Kasumi-1 (cell line): ENCODE results near the gene PRKN.

Source experiments
- DNase-seq, 2 experiments: peaks; one replicate each; lab custom pipeline; 2025; lab: John Stamatoyannopoulos, UW

Gene PRKN

DNA sequence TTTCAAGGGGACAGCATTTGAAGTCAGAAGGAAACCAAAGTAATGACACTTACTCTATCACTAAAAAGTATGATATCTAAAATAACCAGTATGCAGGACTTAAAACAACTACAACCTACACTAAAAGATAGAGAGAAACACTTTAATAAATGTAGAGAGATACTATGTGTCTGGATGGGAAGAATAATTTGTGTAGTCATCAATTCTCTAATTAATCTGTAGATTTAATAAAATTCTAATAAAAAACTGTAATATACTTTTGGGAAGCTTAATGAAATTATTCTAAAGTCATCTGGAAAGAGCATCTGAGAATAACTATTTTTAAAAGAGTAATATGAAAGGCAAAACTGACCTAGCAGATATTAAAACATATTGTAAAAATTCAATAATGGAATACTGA lies 52.1 kb downstream of the PRKN start:
- no peak for DNase-seq

DNA sequence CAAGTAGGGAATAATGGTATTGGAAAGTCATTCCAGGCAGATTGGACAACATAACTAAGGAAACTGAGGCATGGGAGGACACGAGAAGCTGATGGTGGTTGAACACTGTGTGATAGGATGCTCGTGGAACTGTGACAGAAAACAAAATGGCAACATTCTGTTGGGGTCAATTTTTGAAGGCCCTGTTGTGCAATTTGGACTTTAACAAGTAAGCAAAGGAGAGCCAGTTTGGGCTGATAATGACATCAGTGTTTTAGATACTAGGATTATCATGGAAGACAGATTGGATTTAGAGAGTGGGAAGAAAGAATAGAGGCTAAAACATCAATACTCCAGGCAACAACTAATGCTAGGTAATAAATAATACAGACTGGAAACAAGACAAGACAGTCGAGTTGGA lies 53.1 kb downstream of the PRKN start:
- DNase-seq, result no peak

DNA sequence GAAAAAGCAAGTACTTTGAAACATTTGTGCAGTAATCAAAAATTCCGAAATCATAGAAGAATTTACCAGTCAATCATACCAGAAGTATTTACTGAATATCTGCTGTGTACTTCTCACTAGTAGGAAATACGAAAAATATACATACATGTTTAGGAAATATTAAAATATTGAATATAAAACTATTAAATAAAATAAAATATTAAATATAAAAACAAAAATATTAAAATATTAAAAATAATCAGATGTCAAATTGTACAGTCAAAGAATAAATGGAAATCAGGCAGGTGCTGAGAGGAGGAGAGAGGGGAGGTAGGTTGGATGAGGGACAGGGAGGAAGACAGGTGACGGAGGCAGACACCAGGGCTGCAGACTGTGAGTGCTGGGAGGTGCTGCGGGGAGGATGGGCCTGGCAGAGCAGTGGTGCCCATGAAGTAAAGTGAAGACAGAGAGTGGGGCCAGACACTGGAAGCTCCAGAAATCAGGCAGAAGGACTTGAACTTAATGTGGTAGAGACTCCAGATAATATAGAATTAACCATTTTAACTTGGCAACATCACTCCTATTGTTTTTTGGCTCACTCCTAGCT lies 55.9 kb downstream of the PRKN start:
- DNase-seq, result no peak

GRCh38 chr6:162670345-162670744 lies 57.2 kb downstream of the PRKN start:
- no peak for DNase-seq

DNA sequence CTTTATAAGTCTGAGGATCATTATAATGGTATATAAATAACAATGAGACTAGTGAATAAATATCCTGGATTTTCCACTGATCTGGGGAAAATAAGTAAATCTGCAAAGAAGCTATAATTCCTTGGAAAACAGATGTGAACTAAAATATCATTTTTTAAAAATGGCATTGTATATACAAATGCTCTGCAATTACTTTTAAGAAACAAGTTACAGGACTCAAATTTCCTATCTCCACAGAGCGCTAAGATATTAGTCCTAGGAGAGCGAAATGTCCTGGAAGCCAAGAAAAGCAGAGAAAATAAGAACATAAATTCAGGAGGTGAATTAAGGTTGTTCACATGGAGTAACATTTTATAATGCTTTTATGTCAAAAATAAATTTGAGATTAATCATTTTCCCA lies 61.3 kb downstream of the PRKN start:
- no peak for DNase-seq

- DNase-seq, result no peak
Observed at GRCh38 chr6:162653808-162654207, 73.8 kb downstream of the PRKN start.

- no peak for DNase-seq
Observed at GRCh38 chr6:162651505-162651904, 76.1 kb downstream of the PRKN start.

- DNase-seq, result no peak
Observed at GRCh38 chr6:162649271-162649670, 78.3 kb downstream of the PRKN start.

GRCh38 chr6:162644153-162644552 lies 83.4 kb downstream of the PRKN start:
- no peak for DNase-seq

- DNase-seq, result no peak
Observed at GRCh38 chr6:162640756-162641155, 86.8 kb downstream of the PRKN start.

DNA sequence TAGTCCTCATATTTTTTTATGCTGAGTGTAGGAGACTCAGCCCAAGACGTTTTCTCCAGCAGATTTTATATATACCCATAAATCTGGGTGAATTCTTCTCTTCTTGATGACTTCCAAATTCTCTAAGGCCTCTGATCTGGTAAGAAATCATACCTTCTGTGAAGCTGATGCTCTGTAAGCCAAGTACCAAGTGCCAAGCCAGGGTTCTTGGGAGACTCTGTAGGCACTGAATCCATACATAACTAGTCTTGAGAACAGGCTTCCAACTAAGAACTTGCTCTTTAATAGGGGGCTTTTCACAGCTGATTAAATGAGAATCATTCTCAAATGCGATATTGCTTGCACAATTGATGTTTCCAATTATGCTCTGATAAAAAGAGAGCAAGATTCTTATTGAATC lies 87.6 kb downstream of the PRKN start:
- DNase-seq, result no peak

DNA sequence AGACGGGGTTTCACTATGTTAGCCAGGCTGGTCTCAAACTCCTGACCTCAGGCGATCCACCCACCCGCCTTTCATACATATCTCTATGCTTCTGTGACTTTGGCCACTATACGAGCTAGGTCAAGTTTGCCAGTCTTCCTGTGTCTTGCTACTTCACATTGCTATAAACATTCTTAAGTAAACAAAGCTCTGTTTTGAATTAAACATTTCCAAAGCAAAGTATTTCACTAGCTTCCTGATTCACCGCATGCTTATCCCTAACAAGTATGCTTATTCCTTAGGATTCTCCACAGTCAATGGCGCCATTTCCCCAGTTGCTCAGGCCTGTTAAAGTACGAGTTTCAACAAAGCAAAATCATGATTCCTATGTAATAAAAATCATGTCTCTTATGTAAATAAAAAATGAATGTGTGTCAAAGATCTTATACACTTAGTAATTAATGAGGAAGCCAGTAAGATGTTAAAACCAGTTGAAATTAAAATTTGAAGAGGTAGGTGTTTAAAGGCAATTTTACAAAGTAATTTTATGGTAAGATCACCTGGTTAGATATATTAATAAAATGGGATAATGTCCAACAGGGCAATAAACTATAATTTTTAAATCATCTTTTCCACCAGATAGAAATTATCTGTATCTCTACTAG lies 88.5 kb downstream of the PRKN start:
- no peak for DNase-seq

DNA sequence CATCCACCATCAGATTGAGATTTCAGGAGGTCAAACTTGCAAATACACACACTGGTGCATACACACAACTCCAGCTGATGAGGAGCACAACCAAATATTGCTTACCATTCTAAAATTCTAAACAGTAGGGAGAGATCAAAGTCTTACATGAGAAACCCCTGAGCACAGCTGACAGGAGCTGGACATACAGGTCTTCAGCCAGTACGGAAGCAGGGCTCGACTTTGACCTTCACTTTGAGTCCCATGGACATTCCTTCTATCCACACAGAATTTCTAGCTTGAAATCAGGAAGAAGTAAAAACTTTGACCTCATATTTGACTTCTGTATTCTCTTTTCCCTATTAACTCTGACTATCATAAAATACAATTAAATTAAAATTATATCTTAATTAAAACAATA lies 90.2 kb downstream of the PRKN start:
- no peak for DNase-seq

DNA sequence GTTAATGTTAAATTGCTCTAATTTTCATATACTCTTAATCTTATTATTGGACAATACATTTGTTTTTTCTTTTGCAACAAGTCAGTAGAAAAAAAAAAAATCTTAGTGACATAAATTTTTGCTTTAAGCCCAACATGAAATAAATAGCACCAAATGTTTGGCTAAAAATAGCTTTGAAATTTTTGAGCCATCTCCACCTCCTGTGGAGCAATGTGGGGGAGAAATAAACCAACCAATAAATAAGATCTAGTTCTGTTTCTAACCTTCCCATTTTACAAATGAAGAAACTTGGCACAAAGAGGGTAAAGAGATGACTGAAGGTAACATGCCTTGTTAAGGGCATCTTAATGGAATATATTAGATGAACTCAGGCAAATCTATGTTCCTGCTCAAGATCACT lies 91.4 kb downstream of the PRKN start:
- no peak for DNase-seq

- DNase-seq, result no peak
Observed at GRCh38 chr6:162631546-162631945, 96.0 kb downstream of the PRKN start.

DNA sequence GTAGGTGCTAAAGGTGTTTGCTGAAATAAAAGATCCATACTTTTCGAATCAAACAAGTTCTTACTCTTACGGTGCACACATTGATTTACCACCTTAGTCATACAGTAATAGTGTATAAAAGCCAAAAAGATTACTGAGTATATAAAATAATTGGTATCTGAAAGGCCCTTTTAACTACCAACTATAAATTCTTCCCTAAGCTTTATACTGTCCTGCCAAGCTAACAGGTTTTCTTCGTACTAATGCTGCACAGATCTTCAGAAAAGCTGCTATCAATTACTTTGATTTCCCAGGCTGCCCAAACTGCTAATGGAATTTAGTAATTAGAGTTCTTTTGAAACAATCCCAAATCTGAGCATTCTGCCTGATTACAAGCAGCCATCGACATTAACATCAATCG lies 97.5 kb downstream of the PRKN start:
- no peak for DNase-seq

DNA sequence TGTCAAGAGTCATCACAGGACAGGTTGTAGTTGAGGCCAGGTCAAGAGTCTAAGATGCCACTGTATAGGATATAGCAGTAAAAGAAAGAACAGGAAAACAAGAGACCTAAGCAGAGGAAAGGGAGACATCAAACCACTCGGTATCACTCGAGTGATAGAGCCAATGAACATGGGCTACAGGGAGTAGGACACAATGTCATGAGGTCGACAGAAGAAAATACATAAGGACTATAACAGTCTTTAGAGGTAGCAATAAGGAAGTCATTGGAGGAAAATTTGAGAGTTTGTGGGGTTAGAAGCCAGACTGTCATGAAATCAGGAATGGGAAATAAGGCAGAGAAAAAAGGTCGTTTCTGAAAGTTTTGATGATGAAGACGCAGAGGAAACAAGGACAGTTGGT lies 99.7 kb downstream of the PRKN start:
- no peak for DNase-seq

- no peak for DNase-seq
Observed at GRCh38 chr6:162627362-162627761, 100.2 kb downstream of the PRKN start.

DNA sequence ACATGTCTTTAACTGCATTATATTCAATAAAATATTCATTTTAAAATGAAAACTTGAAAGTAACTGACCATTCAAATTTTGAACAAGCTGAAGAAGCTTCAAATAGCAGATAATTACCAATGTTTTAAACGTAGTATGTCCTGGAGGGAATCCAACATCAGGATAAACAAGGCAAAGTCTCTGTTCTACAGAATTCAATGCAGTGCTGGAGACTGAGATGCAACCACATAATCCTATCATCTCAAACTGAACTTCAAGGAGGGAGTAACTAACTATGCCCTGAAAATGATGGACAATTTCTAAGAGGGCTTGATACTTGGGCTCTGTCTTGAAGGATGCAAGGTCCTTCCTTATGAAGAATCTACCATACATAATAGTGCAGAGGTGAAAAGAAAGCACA lies 100.7 kb downstream of the PRKN start:
- DNase-seq, result no peak

DNA sequence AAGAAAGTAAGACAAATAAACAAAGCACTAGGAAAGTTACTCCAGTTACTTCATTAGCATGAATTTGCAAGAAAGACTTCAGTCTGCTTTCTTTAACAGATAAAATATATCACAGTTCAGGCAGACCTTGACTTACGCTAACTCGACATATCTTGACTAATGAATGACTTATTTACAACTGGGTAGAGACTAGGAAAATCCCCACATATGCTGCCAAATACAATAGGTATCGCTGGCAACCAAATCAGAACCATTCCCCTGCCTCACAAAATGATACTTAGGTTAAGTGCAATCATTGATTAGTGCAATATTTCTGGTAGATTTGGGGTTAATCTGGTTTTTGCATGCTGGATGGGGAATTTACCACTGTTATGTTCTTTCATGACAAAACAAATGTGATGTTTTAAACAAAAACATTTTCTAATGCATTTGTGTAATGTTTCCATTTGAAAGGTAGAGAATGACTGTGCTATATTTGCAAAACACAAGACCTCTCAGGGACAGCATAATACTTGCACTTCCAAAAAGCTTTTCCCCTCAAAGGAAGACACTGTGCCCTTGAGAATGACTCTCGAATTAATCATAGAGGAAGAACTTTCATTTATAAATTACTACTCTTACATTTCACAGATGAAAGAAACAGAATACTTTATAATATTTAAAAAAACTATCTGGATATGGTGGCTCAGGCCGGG lies 101.6 kb downstream of the PRKN start:
- DNase-seq, result no peak

DNA sequence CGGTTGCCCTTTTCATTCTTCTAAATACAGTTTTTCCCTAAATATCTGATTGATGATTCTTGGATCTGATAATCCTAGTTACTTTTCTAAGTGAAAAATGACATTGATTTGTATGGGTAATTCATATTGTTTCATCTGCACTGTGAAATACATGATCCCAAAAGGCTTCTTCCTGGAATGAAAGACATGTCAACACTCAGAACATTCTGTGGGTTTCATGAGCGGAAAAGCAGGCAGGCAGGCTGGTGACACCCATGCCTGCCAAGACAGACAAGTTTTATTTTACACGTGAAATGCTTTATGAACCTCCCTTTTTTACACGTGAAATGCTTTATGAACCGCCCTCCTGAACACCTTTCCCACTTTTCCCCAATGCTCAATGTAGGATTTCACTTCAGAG lies 105.0 kb downstream of the PRKN start:
- DNase-seq, result no peak

DNA sequence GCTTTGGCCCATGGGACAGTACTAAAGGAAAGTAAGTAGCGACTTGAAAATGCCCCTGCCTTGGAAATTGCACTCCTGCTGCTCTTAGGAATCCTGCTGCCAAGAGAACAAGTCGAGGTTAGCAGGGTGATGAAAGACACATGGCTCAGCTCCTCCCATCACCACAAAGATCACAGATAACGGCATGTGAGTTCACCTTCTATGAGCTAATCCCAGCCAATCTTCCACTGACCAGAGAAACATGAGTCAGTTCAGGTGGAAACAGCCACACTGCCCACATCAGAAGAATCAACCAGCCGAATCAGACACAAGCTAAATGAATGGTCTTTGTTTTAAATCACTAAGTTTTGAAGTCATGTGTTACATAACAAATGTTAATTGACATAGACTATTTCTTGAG lies 106.3 kb downstream of the PRKN start:
- no peak for DNase-seq

- DNase-seq, result peak in 1 of 2 experiments; percentile 30
Observed at GRCh38 chr6:162620073-162620472, 107.5 kb downstream of the PRKN start.
